Measurements from ENCODE around the gene TEX35.

GRCh38 chr1:178464566-178464965 is 48.3 kb upstream of the TEX35 start:
- TF ChIP-seq CTCF (IDR thresholded peaks at IDR 0.05 in 2 of 3, conservative IDR thresholded peaks at IDR 0.05 in 1 of 3; ENCODE audit: borderline replicate concordance in 1 of 3, insufficient read depth in 1 of 3, low read depth in 2 of 3, low read length in 2 of 3) (no peak), POLR2AphosphoS5 (IDR thresholded peaks at IDR 0.05; ENCODE audit: low read depth, low read length) (no peak), POLR2A (IDR thresholded peaks at IDR 0.05; ENCODE audit: borderline replicate concordance, extremely low read depth, insufficient read depth, insufficient read length) (no peak), CBX3 (IDR thresholded peaks at IDR 0.05; ENCODE audit: low read depth) (no peak), SIN3A (IDR thresholded peaks at IDR 0.05; ENCODE audit: low read depth) (no peak), ZBTB33 (IDR thresholded peaks at IDR 0.05; ENCODE audit: extremely low read depth, insufficient replicate concordance, low read length) (no peak), FOSL1 (IDR thresholded peaks at IDR 0.05; ENCODE audit: low read depth) (no peak), ELF1 (IDR thresholded peaks at IDR 0.05; ENCODE audit: borderline replicate concordance, low read depth) (no peak), EZH2 (IDR thresholded peaks at IDR 0.05) (no peak)
- TF ChIP-seq, protein P1, sequence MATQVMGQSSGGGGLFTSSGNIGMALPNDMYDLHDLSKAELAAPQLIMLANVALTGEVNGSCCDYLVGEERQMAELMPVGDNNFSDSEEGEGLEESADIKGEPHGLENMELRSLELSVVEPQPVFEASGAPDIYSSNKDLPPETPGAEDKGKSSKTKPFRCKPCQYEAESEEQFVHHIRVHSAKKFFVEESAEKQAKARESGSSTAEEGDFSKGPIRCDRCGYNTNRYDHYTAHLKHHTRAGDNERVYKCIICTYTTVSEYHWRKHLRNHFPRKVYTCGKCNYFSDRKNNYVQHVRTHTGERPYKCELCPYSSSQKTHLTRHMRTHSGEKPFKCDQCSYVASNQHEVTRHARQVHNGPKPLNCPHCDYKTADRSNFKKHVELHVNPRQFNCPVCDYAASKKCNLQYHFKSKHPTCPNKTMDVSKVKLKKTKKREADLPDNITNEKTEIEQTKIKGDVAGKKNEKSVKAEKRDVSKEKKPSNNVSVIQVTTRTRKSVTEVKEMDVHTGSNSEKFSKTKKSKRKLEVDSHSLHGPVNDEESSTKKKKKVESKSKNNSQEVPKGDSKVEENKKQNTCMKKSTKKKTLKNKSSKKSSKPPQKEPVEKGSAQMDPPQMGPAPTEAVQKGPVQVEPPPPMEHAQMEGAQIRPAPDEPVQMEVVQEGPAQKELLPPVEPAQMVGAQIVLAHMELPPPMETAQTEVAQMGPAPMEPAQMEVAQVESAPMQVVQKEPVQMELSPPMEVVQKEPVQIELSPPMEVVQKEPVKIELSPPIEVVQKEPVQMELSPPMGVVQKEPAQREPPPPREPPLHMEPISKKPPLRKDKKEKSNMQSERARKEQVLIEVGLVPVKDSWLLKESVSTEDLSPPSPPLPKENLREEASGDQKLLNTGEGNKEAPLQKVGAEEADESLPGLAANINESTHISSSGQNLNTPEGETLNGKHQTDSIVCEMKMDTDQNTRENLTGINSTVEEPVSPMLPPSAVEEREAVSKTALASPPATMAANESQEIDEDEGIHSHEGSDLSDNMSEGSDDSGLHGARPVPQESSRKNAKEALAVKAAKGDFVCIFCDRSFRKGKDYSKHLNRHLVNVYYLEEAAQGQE (IDR thresholded peaks at IDR 0.05; ENCODE audit: low read depth), result no peak
